GM18868 (cell line): ENCODE data around the gene NSD2.
"Not testable (repeated sequence)": the region's sequence is repeated elsewhere in the genome, so short reads cannot be mapped to it uniquely, and the experiment has no call there.

ENCODE experiments used
- ATAC-seq: cut with Tn5 transposase; IDR thresholded peaks from one replicate; pipeline ENCODE4 v1.9.1; 2021; ENCODE audit warnings: mild to moderate bottlenecking, moderate library complexity; ENCODE audit not compliant: unreplicated experiment

The NSD2 gene

DNA sequence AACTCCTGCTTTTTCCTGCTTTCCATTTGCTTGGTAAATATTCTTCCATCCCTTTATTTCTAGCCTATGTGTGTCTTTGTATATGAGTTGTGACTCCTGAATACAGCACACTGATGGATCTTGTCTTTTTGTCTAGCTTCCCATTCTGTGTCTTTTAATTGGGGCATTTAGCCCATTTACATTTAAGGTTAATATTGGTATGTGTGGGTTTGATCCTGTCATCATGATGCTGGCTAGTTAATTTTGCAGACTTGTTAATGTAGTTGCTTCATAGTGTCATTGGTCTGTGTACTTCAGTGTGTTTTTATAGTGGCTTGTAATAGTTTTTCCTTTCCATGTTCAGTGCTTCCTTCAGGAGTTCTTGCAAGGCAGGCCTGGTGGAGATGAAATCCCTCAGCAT, 160.0 kb downstream of the NSD2 start:
- not testable (repeated sequence) for ATAC-seq
